Nucleus accumbens (tissue), 56 donors: ENCODE results near the gene NFKB2.

Source experiments
- DNase-seq, 56 donors: peaks; one replicate each; lab custom pipeline; 2025; lab: John Stamatoyannopoulos, UW

The NFKB2 gene

GRCh38 chr10:102438374-102438773 lies 42.9 kb downstream of the NFKB2 start:
- no peak for DNase-seq

DNA sequence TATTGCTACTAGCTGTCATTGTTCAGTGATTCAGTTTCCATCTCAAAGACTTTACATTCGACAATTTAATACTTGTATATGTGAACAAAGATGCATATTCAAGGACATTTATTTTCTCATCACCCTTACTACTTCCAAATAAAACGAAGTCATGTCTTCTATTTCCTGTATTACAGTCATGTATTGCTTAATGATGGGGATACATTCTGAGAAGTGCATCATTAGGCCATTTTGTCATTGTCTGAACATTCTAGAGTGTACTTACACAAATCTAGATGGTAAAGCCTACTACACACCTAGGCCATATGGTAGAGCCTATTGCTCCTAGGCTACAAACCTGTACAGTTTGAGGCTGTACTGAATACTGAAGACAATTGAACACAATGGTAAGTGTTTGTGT lies 49.3 kb downstream of the NFKB2 start:
- no peak for DNase-seq

DNA sequence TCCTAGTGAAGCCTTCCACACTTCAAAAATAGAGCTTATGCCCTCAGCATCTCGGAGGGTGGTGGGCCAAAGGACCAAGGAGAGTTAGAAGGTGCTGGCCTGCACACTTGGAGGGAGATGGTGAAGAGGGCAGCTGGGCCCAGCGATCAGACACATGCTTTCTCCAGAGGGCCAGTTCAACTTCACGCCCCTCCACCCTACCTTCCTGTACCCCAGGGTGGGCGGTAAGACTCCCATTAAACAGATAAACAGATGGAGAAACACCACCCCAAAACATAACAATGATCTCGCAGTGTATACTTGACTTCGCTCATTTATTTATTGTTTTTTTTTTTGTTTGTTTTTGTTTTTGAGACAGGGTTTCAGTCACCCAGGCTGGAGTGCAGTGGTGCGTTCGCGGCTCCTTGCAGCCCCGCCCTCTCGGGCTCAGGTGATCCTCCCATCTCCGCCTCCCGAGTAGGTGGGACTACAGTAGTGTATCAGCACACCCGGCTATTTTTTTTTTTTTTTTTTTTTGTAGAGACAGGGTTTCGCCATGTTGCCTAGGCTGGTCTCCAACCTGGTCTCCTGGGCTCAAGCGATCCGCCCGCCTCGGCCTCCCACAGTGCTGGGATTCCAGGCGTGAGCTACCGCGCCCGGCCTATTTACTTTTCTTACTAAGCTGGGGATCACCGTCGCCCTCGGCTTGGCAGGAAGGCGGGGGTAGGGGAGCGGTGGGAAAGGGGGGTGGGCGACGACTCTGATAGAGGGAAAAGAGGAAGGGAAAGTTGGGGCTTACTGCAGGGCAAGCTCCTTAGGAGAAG lies 54.0 kb downstream of the NFKB2 start:
- peak in 37 of 56 donors; percentile 19 to 85 (median 43) for DNase-seq

- DNase-seq: no peak
These were observed 54.5 kb downstream of the NFKB2 start for GRCh38 chr10:102450124-102450373.

- peak in 54 of 56 donors; percentile 27 to 88 (median 66) for DNase-seq
These were observed 55.0 kb downstream of the NFKB2 start for GRCh38 chr10:102450374-102451104.

DNA sequence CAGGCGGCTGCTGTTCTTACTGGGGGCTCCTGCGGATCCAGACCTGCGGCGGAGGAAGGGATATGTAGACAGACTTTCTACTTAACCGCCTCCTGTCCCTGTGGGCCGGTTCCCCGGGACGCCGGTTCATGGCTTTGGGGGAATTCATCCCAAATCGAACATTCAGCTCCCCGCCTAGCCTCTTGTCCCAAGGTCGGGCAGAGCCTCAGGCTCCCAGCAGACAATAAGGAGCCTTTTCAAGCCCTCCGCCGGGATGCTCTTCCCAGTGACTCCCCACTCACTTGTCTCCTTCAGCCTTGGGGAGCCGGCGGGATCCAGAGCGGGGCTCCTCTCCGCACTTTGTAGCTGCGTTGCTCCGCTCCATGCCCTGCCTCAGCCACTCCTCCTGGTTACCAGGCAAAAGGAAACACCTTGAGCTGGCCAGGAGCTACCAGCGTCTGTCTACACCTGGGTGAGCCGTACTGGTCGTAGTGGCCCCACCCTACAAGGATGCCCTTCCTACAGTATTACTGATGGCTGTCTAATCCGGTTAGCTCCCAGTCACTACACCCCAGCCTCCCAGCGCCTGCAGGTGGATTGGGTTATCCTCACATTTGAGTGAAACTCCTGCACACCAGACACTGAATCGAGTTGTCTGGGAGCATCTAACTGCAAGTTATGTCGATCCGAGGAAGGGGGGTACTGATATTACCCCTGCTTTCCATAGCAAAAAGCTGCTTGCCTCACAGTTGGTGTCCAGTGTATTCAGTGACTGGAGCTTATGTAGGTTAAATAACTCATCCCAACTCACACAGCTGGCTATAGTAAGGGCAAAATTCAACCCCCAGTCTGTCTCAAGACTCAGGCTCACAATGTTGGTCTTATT lies 55.8 kb downstream of the NFKB2 start, which contains the start of gene C10orf95:
Gene C10orf95 (minus strand): TSS at position 439 of the 865 bp plus-strand sequence. CDS start 450 bp downstream, outside the sequence.
- peak in 6 of 56 donors; percentile 20 to 44 (median 40) for DNase-seq
